Activated T-helper 17 cell treated with anti-CD3 and anti-CD28 coated beads, Interleukin-2, amount 50 U/mL, for 72 hours (primary cell): ENCODE measurements around the gene NAPA. TPM values are rescaled to one million over a fixed set of nuclear protein-coding genes. Genes with fewer than 3 reads are reported as not detected.
A peak's percentile ranks its signal among the peaks of the same experiment; 100 is the strongest.

Source experiments
- ATAC-seq: fragments of 150-1000 bp; cut with Tn5 transposase; replicated peaks from 2 replicates; pipeline ENCODE4 v1.10.0; 2021; ENCODE audit warnings: mild to moderate bottlenecking, moderate library complexity
- H3K27ac Mint-ChIP-seq: one replicate; pipeline ENCODE4 v1.8.0; 2022; ENCODE audit warnings: mixed read lengths
- H3K27me3 Mint-ChIP-seq: one replicate; pipeline ENCODE4 v1.8.0; 2022; ENCODE audit warnings: mixed read lengths
- H3K36me3 Mint-ChIP-seq: one replicate; pipeline ENCODE4 v1.8.0; 2022; ENCODE audit warnings: low read depth, mild to moderate bottlenecking, mixed read lengths
- H3K4me1 Mint-ChIP-seq: one replicate; pipeline ENCODE4 v1.8.0; 2022; ENCODE audit warnings: mixed read lengths
- H3K4me3 Mint-ChIP-seq: one replicate; pipeline ENCODE4 v1.8.0; 2022; ENCODE audit warnings: mild to moderate bottlenecking, mixed read lengths
- H3K9me3 Mint-ChIP-seq: one replicate; pipeline ENCODE4 v1.8.0; 2022; ENCODE audit warnings: mixed read lengths
- total RNA-seq, 2 donors: library from RNA; stranded (reverse); gene quantifications; one replicate each; pipeline ENCODE4 v1.2.3, GENCODE V29; 2022

NAPA gene
- total RNA-seq = 10 to 100 TPM; 33.7 to 72.4 TPM

DNA sequence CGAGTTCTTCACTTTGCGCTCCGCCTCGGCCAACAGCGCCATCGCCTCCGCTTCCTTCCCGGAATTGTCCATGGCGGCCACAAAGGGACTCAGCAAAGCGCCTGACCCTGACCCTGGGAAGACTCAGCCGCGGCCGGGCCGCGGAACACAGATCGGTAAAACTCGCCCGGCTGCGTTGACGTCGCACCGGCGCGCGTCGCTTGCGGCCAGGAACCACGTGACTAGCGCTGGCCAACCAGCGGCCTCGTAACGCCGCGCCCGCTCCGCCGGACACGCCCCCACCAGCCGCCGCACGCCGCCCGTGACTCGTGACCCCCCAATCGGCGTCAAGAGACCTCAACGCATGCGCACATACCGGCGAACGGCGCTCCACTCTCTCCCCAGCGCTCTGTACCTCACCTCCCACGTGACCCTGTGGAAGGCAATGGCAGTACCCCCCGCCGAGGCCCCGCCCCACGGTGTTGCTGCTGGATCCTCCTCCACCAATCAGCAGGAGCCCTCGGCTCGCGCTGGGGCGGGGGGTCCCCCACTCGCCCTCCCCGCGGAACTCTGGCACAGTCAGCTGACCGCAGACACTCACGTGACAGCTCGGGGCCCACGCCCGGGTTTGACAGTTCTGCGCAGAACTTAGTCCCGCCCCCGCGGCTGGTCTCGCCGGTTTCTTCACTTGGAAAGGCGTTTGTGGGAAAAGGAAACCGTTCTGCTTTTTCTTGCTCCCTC lies at the start of gene NAPA:
Gene NAPA (minus strand): TSS at position 195 of the 720 bp plus-strand sequence. CDS start 123 bp downstream, at position 72.
- peak within 1 kb of the TSS; percentile 96 for H3K4me3 Mint-ChIP-seq
- H3K27me3 Mint-ChIP-seq = no peaks in the 10 kb centered on the region
- H3K27ac Mint-ChIP-seq = peak within 1 kb of the TSS; percentile 98
- peak; percentile 96 for ATAC-seq
- H3K36me3 Mint-ChIP-seq = peaks cover 13% of the 10 kb centered on the region
- peaks cover 20% of the 10 kb centered on the region for H3K4me1 Mint-ChIP-seq
- no peaks in the 10 kb centered on the region for H3K9me3 Mint-ChIP-seq

DNA sequence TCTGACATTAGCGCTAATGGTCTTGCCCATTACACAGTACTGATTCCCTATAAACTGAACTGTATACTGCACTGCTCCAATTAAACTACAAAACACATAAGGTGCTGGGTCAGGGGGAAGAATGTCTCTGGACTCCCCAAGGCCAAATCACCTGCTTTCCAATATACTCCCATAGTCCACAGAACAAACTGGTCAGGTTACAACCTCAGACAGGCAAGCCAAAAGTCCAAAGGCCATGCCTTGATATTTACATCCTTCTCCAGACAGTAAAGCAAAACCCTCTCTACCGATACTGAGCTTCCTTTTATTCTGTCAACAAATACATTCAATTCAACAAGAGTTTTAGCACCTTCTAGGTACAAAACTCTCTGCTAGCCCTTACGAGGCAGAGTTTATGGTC lies 49.2 kb upstream of the NAPA start:
- H3K4me3 Mint-ChIP-seq = no peak overlapping the region
- H3K4me1 Mint-ChIP-seq = no peaks in the 10 kb centered on the region
- no peak for ATAC-seq
- H3K9me3 Mint-ChIP-seq = no peaks in the 10 kb centered on the region
- H3K36me3 Mint-ChIP-seq = no peaks in the 10 kb centered on the region
- H3K27me3 Mint-ChIP-seq = no peaks in the 10 kb centered on the region
- H3K27ac Mint-ChIP-seq = no peak overlapping the region

DNA sequence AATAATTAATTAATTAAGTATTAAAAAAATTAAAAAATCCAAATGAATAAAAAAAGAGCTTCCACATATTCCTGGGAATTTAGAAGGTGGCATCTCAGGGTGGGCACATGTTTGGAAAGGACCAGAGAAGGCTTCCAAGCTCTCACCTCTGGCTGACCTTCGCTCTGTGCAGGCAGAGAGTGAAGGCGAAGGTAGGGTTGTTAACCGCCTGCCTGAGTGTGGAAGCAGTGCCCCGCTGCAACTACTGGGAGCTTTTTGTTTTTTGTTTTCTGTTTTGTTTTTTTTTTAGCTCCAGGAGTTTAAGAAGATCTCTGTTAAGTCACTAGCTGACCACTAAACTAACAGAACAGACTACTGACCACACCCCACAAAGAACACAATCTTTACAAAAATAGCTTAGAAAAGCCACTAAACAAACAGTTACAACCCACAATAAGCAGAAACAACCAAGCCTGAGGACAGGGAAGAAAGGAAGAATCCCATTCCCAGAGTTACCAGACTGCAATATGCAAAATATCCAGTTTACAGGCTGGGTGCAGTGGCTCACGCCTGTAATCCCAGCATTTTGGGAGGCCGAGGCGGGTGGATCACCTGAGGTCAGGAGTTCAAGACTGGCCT lies 46.7 kb upstream of the NAPA start:
- no peaks in the 10 kb centered on the region for H3K27me3 Mint-ChIP-seq
- H3K4me1 Mint-ChIP-seq = no peaks in the 10 kb centered on the region
- no peak for ATAC-seq
- H3K4me3 Mint-ChIP-seq = no peak overlapping the region
- H3K9me3 Mint-ChIP-seq = no peaks in the 10 kb centered on the region
- no peaks in the 10 kb centered on the region for H3K36me3 Mint-ChIP-seq
- H3K27ac Mint-ChIP-seq = no peak overlapping the region

DNA sequence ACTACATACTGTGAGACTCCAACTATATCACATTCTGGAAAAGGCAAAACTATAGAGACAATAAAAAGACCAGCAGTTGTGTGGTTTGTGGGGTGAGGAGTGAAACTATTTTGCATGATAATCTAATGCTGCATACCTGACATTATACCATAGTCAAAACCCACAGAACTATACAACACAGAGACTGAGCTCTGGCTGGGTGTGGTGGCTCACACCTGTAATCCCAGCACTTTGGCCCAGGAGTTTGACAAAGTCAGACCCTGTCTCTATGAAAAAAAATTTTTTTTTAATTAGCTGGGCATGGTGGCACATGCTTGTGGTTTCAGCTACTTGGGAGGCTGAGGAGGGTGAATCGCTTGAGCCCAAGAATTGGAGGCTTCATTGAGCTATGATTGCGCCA lies 46.1 kb upstream of the NAPA start:
- no peaks in the 10 kb centered on the region for H3K9me3 Mint-ChIP-seq
- H3K27ac Mint-ChIP-seq = no peak overlapping the region
- no peaks in the 10 kb centered on the region for H3K27me3 Mint-ChIP-seq
- no peak for ATAC-seq
- H3K36me3 Mint-ChIP-seq = no peaks in the 10 kb centered on the region
- H3K4me3 Mint-ChIP-seq = no peak overlapping the region
- no peaks in the 10 kb centered on the region for H3K4me1 Mint-ChIP-seq

DNA sequence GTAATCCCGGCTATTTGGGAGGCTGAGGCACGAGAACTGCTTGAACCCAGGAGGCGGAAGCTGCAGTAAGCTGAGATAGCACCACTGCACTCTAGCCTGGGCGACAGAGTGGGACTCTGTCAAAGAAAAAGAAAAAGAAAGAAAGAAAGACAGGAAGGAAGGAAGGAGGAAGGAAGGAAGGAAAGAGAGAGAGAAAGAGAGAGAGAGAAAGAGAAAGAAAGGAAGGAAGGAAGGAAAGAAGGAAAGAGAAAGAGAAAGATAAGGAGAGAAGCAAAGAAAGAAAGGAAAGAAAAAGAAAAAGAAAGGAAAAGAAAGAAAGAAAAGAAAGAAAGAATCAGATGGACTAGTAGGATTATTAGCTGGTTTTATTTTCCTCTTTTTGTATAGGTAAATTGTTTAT lies 35.3 kb upstream of the NAPA start:
- Mint-ChIP-seq H3K4me1 (no peaks in the 10 kb centered on the region), H3K36me3 (no peaks in the 10 kb centered on the region), H3K4me3 (no peak overlapping the region), H3K9me3 (no peaks in the 10 kb centered on the region), H3K27me3 (no peaks in the 10 kb centered on the region), H3K27ac (peak overlapping the region; percentile 25)
- no peak for ATAC-seq

DNA sequence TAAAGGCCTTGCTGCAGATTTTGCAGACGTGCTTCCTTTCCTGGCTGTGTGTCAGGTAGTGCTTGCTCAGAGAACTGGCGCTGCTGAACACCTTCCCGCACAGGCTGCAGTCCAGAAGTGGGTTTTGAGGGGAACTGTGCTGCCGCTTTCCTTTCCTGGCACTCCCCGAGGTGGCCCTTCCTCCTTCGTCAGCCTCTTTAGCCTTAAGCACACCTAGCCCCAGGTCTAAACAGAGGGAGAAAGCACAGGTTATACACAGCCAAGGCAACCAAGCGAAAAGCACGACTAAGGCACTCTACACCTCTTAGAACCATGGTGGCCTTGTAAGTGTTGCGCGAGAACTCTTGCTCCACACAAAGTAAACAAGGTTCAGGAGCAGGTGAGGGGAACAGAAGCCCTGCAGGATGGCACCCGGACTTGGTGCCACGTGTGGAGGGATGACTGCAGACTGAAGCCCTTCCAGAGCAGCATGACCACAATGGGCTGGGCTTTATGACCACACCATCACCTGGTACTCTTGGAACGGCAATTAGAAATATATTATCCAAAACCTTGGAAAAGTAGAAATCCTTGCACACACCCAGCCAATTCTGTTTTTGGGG lies 34.5 kb upstream of the NAPA start:
- ATAC-seq = no peak
- Mint-ChIP-seq H3K4me1 (no peaks in the 10 kb centered on the region), H3K9me3 (no peaks in the 10 kb centered on the region), H3K27ac (no peak overlapping the region), H3K36me3 (no peaks in the 10 kb centered on the region), H3K27me3 (no peaks in the 10 kb centered on the region), H3K4me3 (no peak overlapping the region)

DNA sequence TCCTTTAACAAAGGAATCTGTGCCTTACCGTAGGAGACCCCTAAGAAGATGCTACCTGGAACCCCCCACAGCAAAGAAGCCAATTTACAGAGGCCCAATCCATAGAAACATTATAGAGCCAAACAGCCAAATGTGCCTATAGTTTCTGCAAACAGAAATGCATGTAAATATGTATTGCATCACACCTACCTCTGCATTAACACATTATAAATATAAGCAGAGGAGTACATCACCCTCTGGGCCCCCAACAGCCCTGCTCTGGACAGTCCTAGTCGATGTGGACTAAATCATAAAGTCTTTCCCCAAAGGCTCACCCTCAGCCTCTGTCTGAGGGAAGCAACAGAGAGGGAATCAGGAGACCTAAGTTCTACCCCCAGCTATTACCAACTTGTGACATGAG lies 32.3 kb upstream of the NAPA start:
- H3K36me3 Mint-ChIP-seq = no peaks in the 10 kb centered on the region
- no peak overlapping the region for H3K4me3 Mint-ChIP-seq
- no peak overlapping the region for H3K27ac Mint-ChIP-seq
- H3K4me1 Mint-ChIP-seq = no peaks in the 10 kb centered on the region
- no peak for ATAC-seq
- H3K9me3 Mint-ChIP-seq = no peaks in the 10 kb centered on the region
- peaks cover 3% of the 10 kb centered on the region for H3K27me3 Mint-ChIP-seq

DNA sequence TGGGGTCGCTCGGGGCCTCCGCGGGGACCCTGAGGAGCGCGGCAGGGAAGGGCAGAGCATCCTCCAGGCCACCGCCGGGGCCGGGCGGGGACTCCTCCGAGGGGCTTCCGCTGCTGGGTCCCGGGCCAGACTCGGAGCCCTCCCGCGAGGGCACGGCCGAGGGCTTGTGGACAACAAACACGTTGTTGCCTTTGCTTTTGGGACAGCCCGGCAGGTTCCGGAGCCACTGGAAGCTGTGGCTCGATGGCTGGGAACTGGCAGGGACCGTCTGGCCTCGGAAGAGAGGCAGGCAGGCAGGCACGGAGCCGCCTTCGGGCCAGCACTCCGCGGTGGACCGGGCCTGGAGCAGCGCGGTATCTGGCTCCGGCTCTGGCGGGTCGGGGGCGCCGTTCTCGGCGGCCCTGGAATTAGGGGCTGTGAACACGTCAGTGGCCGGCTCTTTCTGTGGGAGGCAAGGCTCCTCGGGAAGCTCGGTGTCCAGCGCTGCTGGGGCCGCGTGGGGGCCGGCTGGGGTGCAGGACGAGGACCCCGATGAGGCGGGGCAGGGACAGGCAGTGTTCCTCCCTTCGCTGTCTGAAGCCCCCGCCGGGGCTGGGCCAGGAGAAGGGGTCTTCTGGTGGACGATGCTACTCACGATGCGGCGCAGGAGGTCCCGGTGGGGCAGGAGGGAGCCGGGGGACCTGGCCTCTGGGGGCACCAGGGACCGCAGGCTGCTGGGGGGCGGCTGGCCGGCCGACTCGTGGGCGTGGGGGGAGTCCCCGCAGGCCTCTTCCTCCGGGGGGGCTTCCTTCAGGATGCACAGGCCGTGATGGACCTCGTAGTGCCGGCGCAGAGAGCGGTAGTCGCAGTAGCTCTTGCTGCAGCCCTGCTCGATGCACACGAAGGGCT lies 30.4 kb upstream of the NAPA start:
- peaks cover 5% of the 10 kb centered on the region for H3K4me1 Mint-ChIP-seq
- H3K9me3 Mint-ChIP-seq = no peaks in the 10 kb centered on the region
- no peak overlapping the region for H3K27ac Mint-ChIP-seq
- H3K27me3 Mint-ChIP-seq = peaks cover 3% of the 10 kb centered on the region
- H3K4me3 Mint-ChIP-seq = no peak overlapping the region
- no peaks in the 10 kb centered on the region for H3K36me3 Mint-ChIP-seq
- ATAC-seq = no peak

DNA sequence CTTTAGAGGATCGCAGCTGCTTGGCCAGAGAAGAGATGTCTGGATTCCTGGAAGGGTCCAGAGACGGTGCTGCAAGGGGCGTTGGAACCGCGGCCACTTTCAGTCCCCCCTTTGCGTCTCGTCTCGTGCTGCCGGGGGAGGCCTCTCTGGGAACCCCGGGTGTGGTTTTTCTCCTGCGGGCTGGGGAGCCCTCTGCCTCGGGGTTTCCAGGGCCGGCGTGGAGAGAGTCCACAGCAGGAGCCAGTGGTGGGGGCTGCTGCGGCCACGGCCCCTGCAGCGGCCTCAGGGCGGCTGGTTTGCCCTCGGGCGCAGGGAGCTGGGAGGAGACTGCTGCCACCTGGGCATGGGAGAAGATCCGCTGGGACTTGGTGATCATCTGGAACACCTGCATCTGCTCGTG lies 29.6 kb upstream of the NAPA start:
- Mint-ChIP-seq H3K36me3 (no peaks in the 10 kb centered on the region), H3K9me3 (no peaks in the 10 kb centered on the region), H3K27ac (no peak overlapping the region), H3K4me1 (peaks cover 5% of the 10 kb centered on the region), H3K27me3 (peaks cover 3% of the 10 kb centered on the region), H3K4me3 (no peak overlapping the region)
- no peak for ATAC-seq

DNA sequence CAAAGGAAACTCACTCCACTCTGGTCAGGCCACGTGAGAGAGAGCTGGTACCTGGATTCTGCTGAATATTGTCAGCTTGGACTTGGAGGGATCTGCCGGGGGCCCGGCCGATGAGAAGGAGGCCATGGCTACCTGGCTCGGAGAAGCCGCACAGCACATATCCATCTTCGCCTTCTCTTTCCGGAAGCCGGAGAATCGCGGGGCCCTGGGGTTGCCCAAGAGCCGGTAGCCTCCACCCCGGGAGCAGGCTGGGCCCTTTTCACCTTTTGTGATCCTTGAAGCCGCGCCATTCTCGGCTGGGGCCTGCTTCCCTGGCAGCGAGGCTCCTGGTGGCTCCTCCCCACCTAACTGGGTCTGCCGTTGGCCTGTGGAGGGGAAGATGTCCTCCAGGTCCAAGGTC lies 29.2 kb upstream of the NAPA start:
- Mint-ChIP-seq H3K36me3 (no peaks in the 10 kb centered on the region), H3K27me3 (peaks cover 3% of the 10 kb centered on the region), H3K9me3 (no peaks in the 10 kb centered on the region), H3K27ac (no peak overlapping the region), H3K4me1 (peaks cover 5% of the 10 kb centered on the region), H3K4me3 (no peak overlapping the region)
- no peak for ATAC-seq

DNA sequence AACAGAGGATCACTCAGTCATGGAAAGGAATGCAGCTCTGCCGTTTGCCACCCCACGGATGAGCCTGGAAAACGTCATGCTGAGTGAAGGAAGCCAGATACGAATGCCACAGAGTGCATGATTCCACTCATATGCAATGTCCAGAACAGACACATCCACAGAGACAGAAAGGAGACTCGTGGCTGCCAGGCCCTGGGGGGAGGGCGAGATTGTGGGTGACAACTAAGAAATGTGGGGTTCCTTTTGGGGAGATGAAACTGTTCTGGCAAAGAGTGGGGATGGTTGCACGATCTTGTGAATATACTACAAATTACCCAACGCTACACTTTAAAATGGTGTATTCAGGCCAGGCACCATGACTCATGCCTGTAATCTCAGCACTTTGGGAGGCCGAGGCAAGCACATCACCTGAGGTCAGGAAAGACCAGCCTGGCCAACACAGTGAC lies 27.2 kb upstream of the NAPA start:
- Mint-ChIP-seq H3K9me3 (no peaks in the 10 kb centered on the region), H3K27ac (peak overlapping the region; percentile 44), H3K27me3 (peaks cover 3% of the 10 kb centered on the region), H3K4me1 (peaks cover 5% of the 10 kb centered on the region), H3K36me3 (no peaks in the 10 kb centered on the region), H3K4me3 (no peak overlapping the region)
- no peak for ATAC-seq

DNA sequence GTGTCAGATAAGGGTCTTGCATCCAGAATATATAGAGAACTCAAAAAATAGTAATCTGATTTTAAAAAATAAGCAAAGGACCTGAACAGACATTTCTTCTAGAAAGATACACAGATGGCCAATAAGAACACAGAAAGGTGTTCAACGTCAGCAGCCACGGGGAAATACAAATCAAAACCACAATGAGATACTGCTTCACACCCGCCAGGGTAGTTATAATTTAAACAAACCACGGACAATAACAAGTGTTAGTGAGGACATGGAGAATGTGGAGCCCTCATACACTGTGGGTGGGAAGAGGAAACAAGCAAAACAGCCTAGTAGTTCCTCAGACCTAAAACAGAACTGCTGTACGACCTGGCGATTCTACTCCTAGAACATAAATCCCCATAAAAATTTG lies 26.7 kb upstream of the NAPA start:
- Mint-ChIP-seq H3K9me3 (no peaks in the 10 kb centered on the region), H3K27ac (peak overlapping the region; percentile 44), H3K36me3 (no peaks in the 10 kb centered on the region), H3K4me1 (peaks cover 5% of the 10 kb centered on the region), H3K27me3 (peaks cover 3% of the 10 kb centered on the region), H3K4me3 (no peak overlapping the region)
- ATAC-seq = peak; percentile 83

DNA sequence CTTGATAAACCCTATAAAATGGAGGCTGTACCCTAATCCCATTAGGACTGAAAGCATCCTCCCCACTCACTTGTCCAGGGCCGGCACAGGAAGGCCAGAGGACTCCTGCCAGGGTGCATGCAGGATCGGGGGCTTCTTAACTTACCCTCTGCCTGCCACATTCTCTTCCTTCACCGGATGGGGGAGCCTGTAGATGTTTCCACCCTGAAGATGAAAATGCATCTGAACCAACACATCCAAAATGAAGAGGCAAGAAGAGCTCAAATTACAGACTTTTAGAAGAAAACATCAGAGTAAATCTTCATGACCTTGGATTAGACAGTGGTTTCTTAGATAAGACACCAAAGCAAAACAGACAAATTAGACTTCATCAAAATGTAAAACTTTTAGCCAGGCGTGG lies 25.9 kb upstream of the NAPA start:
- Mint-ChIP-seq H3K9me3 (no peaks in the 10 kb centered on the region), H3K27me3 (peaks cover 3% of the 10 kb centered on the region), H3K4me3 (no peak overlapping the region), H3K27ac (no peak overlapping the region), H3K4me1 (peaks cover 5% of the 10 kb centered on the region), H3K36me3 (no peaks in the 10 kb centered on the region)
- no peak for ATAC-seq

DNA sequence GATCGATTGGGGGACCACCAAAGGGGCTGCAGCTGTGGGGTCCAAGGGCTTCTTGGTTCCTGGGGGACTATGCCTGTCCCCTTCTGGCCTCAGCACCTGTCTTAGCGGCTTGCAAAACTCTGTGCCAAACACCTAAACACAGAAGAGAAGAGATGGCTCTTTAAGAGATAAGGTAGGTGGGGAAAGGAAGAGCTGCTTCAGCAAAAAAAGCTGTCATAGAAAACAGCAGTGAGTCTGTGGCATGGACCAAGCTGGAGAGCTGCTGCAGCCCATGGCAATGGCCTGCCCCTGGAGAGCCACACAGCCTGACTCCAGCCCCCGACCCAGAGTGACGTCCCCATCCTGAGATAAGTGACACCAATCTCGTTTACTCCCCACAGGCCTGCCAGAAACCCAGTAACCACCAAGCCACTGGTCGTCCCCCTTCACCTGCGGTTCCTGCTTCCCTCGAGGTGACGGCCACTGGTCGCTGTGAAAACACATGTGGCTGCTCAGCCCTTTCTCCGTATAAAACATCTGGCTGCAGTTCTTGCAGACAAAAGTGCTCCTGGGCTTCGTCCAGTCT lies 25.0 kb upstream of the NAPA start:
- Mint-ChIP-seq H3K4me3 (no peak overlapping the region), H3K36me3 (no peaks in the 10 kb centered on the region), H3K9me3 (no peaks in the 10 kb centered on the region), H3K27ac (peak overlapping the region; percentile 38), H3K27me3 (peaks cover 3% of the 10 kb centered on the region), H3K4me1 (peaks cover 5% of the 10 kb centered on the region)
- no peak for ATAC-seq
